ENCODE results near the gene PCDH15.
"Not testable (repeated sequence)": the region's sequence is repeated elsewhere in the genome, so short reads cannot be mapped to it uniquely, and the experiment has no call there.

The PCDH15 gene

DNA sequence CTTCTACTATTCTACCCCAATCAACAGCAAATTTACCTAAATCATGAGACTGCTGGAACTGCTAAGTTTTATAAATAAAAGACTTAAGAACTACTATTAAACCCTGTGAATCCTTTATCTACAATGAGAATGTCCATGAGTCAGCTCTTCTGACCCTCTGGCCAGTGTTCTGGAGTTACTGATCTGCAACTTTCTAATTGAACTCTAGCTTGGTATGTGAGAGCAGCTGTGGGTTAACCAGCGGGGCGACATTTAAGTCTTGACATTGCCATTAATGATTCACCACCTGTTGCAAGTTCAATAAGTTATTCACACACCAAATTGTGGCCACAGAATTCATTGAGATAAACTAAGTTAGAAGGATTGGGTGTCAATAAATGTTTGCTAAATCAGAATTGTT is 359.8 kb downstream of the PCDH15 start:
- no peak for DNase-seq (ENCODE audit: extremely low spot score, insufficient read length, low read depth)
- no peak for FAIRE-seq

DNA sequence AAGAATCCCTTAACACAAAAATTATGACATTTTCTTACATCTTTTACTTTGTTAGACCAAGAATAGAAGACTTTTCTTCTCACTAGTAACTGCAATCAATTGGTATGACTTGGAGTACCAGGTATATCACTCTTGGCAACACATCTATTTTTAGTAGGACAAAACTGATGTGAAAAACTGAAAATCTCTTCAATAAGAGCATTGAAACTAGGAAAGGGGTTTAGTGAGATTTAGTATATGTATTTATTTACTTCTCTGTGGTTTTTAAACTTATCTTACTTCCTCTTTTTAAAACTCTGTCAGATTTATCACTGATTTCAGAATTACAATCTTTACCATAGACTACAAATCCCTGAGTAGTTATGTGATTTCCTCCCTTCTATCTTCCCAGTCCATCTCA is 366.2 kb downstream of the PCDH15 start:
- FAIRE-seq (no peak), DNase-seq (ENCODE audit: extremely low spot score, insufficient read length, low read depth) (no peak)

DNA sequence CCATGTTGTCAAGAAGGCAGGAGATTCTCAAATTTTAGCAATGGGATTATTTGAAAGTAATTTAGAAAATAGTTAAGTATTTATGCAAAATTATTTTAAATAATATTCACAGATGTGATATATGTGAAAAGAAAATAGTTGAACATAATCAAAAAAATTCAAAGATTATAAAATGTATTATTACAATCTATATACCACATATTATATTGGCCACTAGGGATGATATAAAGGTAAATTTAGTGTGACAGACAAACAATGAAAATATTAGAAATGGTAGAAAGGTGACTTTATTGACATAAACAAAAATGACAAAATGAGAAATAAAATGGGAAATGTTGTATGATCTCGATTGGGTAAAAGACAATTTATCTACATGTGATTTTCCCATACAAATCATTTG is 385.5 kb downstream of the PCDH15 start:
- no peak for FAIRE-seq
- no peak for DNase-seq (ENCODE audit: extremely low spot score, insufficient read length, low read depth)

DNA sequence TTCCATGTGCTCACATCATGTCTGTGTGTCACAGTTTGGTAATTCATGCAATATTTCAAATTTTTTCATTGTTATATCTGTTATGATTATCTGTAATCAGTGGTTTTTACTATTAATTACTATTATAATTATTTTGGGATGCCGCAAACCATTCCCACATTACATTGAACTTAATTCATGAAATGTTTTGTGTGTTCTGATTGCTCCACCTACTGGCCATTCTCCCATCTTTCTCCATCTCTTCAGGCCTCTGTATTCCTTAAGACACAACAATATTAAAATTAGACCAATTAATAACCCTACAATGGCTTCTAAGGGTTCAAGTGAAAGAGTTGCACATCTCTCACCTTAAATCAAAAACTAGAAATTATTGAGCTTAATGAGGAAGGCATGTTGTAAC is 398.5 kb downstream of the PCDH15 start:
- FAIRE-seq, result no peak
- no peak for DNase-seq (ENCODE audit: extremely low spot score, insufficient read length, low read depth)

DNA sequence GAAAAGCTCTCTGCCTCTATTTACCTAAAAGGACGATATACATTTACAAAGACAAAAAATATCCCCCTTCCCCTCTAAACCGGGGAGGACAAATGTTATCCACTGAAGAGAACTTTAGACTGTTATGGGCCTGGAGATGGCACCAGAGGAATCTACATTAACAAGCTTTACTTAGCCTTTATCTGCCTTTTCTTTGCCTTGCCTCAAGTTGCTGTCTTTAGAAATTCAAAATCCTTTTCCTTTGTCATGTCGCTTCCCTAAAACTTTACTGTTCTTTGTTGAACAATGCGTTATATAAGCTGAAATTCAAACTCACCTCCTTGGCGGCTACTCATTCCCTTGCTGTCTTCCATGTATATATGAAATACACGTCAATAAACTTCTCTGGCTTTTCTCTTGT is 405.0 kb downstream of the PCDH15 start:
- no peak for DNase-seq (ENCODE audit: extremely low spot score, insufficient read length, low read depth)
- FAIRE-seq, result no peak

DNA sequence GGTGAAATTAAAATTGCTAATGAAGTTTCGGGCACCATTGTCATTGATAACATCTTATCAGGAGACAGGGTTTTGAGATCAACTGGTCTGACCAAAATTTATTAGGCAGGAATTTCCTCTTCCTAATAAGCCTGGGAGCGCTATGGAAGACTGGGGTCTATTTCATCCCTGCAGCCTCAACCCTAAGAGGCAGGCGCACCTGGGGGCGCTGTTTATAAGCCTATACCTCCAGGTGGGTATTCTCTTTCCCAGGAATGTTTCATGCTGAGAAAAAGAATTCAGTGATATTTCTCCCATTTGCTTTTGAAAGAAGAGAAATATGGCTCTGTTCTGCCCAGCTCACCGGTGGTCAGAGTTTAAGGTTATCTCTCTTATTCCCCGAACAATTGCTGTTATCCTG is 406.4 kb downstream of the PCDH15 start:
- not testable (repeated sequence) for DNase-seq (ENCODE audit: extremely low spot score, insufficient read length, low read depth); FAIRE-seq

DNA sequence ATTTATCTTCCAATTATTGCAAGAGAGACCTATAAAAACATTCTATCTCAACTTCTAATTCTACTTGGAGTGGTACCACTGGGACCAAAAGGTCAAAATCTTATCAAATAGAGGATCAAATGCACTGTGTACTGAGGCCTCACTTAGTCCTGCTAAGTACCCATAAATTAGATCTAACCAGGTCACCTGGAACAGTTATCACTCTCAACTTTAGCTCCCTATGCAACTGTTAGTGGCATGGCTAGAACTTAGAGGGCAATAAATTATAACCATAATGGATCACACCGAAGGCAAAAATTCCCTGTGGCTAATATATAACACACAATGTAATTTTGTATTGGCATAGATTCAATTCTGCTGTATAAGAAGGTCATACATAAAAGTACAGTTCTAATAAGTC is 428.9 kb downstream of the PCDH15 start:
- DNase-seq (ENCODE audit: extremely low spot score, insufficient read length, low read depth) (no peak), FAIRE-seq (no peak)

DNA sequence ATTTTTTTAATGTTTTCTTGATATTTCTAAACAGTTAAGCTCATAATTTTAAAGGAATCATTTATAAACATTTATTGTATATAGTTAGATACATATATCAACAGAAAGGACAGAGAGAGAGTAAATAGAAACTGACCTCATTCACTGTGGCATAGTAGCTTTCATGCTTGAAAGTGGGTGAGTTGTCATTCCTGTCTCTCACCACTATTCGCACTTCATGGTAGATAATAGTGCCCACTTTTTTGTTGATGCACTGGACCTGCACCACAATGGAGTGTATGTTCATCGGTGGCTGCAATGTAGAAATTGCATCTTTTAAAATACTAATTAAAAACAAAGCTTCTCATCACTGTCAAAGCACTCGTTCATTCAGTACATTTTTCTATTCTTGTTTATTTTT is 432.0 kb downstream of the PCDH15 start:
- DNase-seq (ENCODE audit: extremely low spot score, insufficient read length, low read depth) (no peak), FAIRE-seq (no peak)

DNA sequence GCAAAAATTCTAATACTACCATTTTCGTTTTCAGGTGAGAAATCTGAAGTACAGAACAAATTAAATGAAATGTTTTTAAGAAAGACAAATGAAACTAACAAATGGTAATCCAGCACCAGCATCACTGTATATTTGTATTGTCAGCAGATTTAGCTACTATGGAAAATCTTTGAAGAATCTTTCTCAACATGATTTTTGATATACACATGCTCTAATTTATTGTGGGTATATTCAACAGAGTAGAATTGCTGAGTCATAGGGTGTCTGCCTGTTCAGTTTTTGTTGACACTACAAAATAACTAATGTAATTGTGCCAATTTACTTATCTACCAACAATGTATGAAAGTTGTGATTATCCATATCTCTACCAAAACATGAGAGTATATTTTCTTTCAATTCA is 437.6 kb downstream of the PCDH15 start:
- no peak for DNase-seq (ENCODE audit: extremely low spot score, insufficient read length, low read depth)

DNA sequence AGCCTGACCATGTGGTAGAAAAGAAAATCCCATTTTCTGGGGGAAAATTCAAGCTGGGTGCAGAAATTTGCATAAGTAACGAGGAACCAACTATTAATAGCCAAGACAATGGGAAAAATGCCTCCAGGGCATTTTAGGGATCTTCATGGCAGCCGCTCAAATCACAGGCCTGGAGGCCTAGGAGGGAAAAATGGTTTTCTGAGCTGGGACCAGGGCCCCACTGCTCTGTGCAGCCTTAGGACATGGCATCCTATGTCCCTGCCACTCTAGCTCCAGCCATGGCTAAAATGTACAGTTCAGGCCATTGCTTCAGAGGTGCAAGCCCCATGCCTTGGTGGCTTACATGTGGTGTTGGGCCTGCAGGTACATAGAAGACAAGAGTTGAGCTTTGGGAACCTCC is 459.0 kb downstream of the PCDH15 start:
- FAIRE-seq (no peak), DNase-seq (ENCODE audit: extremely low spot score, insufficient read length, low read depth) (no peak)

More for the DNA sequence above, 437.6 kb downstream of the PCDH15 start:
- no peak for FAIRE-seq

DNA sequence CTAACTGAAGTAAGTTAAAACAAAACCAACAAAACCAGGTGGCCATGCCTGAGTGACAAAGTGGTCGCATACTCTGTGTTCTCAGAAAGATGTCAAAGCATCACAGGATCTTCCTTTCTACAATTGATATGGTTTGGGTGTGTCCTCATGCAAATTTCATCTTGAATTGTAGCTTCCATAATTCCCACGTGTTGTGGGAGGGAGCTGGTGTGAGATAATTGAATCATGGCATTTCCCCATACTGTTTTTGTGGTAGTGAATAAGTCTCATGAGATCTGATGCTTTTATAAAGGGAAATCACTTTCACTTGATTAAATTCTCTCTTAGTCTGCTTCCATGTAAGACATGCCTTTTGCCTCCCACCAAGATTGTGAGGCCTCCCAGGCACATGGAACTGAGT is 465.7 kb downstream of the PCDH15 start:
- DNase-seq (ENCODE audit: extremely low spot score, insufficient read length, low read depth) (no peak), FAIRE-seq (no peak)

DNA sequence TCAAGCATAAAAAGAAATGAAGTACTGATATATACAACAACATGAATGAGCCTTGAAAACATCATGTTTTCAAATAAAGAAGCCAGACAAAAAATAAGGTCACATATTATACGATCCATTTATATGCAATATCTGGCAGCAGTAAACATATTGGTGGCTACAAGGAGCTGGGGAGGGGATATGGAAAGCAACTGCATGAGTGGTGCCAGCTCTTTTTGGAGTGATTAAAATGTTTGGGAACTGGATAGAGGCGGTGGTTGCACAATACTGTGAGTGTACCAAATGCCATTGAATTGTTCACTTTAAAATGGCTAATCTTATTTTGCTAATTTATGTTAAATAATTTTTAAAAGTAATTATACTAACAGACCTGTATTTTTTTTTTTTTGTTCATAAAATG is 481.7 kb downstream of the PCDH15 start:
- DNase-seq (ENCODE audit: extremely low spot score, insufficient read length, low read depth) (no peak), FAIRE-seq (no peak)

DNA sequence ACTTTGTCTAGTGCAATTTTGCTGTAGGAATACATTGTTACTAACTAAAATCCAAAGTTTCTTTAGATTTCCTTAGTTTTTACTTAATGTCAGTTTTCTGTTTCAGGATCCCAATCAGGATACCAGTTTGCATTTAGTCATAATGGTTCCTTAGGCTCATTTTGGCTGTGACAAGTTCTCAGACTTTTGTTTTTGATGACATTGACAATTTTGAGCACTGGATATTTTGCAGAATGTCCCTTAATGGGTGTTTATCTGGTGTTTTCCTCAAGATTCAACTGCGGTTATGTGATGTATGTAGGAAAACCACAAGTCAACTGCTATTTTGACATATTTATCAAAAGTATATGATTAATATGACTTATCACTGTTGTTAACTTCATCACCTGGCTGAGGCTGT is 482.6 kb downstream of the PCDH15 start:
- no peak for DNase-seq (ENCODE audit: extremely low spot score, insufficient read length, low read depth)
- no peak for FAIRE-seq

DNA sequence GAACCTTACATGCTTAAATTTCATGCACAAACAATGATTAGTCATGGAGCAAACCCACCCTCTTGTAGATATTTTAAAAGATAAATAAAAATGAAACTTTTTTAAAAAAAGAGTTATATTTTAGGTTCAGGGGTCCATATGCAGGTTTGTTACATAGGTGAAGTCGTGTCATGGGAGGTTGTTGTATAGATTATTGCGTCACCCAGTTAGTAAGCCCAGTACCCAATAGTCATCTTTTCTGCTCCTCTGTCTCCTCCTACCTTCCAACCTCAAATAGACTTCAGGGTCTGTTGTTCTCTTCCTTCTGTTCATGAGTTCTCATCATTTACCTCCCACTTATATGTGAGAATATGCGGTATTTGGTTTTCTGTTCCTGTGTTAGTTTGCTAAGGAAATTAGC is 486.6 kb downstream of the PCDH15 start:
- FAIRE-seq (no peak), DNase-seq (ENCODE audit: extremely low spot score, insufficient read length, low read depth) (no peak)

DNA sequence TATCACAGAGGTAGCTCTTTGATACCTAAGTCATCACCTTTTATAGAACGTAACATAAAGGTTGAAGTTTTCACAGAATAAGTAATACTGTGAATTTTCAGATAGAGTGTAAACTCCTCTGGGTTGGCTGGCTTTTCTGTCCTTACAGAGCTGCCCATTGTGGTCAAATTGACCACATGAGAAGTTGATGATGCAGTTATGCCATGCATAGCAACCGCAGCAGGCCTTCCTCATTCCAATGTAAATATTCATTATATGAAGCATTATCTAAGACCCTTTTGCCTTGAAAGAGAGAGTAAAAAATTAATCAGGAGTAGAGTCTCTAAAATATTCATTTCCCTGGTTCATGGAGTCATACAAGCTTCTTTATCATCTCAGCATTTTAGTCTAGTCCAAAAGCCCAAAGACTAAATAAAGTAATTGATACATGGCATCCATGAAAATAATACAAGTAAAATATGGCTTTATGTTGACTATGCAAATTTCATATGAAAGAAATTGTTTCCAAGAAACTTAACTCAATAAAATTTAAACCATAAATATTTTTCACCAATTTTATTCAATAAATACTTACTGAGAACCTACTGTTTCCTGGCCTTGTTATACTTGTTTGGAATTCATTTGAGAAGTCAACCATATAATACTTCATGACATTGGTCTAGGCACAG is 516.4 kb downstream of the PCDH15 start:
- no peak for DNase-seq (ENCODE audit: extremely low spot score, insufficient read length, low read depth)
- FAIRE-seq, result no peak

DNA sequence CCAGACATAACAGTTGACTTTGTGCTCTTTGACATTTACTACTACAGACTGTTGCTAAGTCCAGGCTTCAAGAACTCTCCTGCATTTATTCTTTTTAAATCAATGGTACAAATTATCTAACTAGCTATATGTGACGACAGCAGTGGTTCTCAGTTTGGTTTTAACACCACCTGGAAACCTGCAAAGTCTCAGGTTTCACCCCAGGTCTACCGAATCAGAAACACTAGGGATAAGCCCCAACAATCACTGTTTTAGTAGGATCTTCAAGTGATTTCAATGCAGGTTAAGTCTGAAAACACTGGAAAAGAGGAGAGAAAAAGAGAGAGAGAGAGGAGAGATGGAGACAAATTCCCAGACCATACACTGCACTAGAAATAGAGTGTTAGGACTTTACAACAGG is 519.0 kb downstream of the PCDH15 start:
- no peak for DNase-seq (ENCODE audit: extremely low spot score, insufficient read length, low read depth)

DNA sequence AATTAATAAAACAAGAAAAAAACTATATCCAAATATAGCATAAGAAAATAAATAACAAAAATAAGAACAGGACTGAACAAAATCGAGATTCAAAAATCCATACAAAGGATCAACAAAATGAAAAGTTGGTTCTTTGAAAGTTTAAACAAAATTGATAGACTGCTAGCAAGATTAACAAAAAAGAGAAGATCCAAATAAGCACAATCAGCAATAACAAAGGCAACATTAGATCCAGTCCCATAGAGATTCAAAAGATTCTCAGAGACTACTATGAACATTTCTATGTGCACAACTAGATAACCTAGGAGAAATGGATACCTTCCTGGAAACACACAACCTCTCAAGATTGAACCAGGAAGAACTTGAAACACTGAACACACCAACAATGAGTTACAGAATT is 534.6 kb downstream of the PCDH15 start:
- FAIRE-seq, result no peak
- DNase-seq (ENCODE audit: extremely low spot score, insufficient read length, low read depth), result no peak

More for the DNA sequence above, 519.0 kb downstream of the PCDH15 start:
- FAIRE-seq, result no peak

DNA sequence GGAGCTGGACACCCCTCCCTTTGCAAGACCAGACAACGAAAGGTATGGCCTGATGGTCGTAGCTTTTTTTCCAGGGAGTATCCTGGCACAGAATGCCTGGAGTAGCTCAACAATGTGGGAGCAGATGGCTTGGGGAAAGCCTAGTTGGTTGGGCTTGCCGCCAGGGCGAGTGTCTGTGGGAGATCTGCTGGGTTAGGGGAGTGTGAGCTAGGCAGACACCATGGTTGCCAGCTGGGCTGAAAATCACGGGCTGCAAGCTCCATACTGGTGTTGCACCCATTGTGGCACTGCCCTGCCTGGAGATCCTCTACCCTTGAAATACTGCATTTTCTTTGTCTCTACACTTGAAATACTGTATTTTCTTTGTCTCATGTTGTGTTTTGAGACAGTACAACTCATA is 538.3 kb downstream of the PCDH15 start:
- no peak for FAIRE-seq

DNA sequence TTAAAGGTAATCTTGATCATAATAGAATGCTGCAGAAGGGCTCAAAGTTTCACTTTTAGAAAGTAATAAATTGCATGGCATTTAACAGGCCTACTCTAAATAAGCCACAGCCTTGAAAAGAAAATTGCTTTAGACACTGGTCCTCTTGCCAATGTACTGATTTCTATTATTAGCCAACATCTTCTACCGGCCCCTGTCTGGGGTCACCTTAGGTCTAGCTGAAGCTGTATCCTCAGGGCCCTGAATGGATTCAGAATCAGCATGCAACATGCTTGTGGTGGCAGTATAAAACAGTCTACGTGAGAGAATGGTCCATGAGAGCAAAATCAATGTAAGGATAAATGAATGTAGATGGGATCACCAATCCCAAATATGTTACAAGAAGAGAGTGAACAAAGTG is 541.9 kb downstream of the PCDH15 start:
- no peak for FAIRE-seq

More for the DNA sequence above, 538.3 kb downstream of the PCDH15 start:
- no peak for DNase-seq (ENCODE audit: extremely low spot score, insufficient read length, low read depth)

DNA sequence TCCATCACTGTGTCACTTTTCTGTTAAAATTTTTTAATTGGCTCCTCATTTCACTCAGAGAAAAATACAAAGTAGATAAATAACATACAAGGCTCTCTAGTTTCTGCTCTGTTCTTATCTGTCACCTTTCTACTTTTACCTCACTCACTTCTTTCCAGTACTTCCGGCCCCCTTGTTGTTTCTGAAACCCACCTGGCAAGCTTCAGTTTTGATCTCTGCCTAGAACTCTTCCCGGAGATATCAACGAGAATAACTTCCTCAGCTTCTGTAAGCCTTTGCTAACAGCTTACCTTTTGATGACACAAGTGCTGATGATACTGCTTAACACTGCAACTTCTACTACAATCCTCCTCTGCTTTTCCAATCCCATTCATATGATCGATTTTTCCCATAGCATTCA is 566.2 kb downstream of the PCDH15 start:
- FAIRE-seq (no peak), DNase-seq (ENCODE audit: extremely low spot score, insufficient read length, low read depth) (no peak)

More for the DNA sequence above, 541.9 kb downstream of the PCDH15 start:
- DNase-seq (ENCODE audit: extremely low spot score, insufficient read length, low read depth), result no peak

DNA sequence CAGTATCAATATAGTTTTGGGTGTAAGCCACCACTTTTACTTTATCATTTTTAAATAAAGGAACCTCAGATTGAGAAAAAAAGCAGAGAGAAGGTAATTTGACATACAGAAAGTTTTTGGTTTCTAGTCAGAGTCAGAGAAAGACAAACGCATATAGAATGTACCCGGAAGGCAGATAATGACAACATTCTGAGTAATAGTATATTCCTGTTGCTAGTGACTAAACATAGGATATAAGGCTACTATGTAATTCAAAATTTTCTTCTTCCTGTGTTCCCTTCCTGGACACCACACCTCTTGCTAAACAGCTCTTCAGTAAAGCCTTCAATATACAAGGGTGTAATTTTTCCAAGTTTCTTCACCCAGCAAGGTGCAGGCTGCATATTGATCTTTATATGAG is 597.6 kb downstream of the PCDH15 start:
- FAIRE-seq, result no peak
- DNase-seq (ENCODE audit: extremely low spot score, insufficient read length, low read depth), result no peak

DNA sequence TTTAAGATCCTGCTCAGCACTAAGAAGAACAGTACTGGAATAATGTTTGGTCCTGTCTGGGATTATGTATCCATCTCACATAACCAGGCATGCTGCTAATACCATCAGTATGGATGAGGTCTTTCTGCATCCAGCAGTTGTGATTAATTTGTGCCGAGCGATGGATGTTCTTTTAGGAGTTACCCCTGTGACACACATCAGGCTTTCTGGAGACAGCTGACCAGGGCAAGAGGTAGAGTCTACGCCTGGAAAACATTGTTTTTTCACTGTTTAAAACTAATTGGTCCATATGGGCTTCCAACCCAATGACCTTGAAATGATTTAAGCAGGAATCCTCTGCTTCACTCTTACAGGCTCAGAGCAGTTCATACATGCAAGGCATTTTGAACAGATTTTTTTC is 603.0 kb downstream of the PCDH15 start:
- DNase-seq (ENCODE audit: extremely low spot score, insufficient read length, low read depth), result no peak
- no peak for FAIRE-seq

All from GM18507 (cell line).